Osteoblast (primary cell): ENCODE data around the gene LHFPL4. TPM values are rescaled to one million over a fixed set of nuclear protein-coding genes. Genes with fewer than 3 reads are reported as not detected.

Experiments used
- DNase-seq: peaks from one replicate; pipeline ENCODE4 v3.0.0; 2011; ENCODE audit warnings: low spot score, mixed read lengths; ENCODE audit not compliant: insufficient read length; ENCODE audit errors: missing footprints
- H2AFZ ChIP-seq: 2 replicates; pipeline ENCODE4 v1.6.0; 2011; ENCODE audit warnings: mild to moderate bottlenecking, low read length
- H3K27ac ChIP-seq: 2 replicates; pipeline ENCODE4 v1.5.1; 2011; ENCODE audit warnings: mild to moderate bottlenecking, low read depth, low read length, moderate library complexity
- H3K27me3 ChIP-seq: 2 replicates; pipeline ENCODE4 v1.6.0; 2012; ENCODE audit warnings: mild to moderate bottlenecking, control low read depth, inconsistent platforms, low read length, moderate library complexity; ENCODE audit not compliant: insufficient read depth
- H3K36me3 ChIP-seq: 2 replicates; pipeline ENCODE4 v1.5.1; 2011; ENCODE audit warnings: mild to moderate bottlenecking, low read length, control low read depth, moderate library complexity; ENCODE audit not compliant: insufficient read depth
- H3K4me1 ChIP-seq: 2 replicates; pipeline ENCODE4 v1.5.1; 2011; ENCODE audit warnings: mild to moderate bottlenecking, low read length, control low read depth, moderate library complexity; ENCODE audit not compliant: insufficient read depth
- H3K4me2 ChIP-seq: 2 replicates; pipeline ENCODE4 v1.6.0; 2011; ENCODE audit warnings: mild to moderate bottlenecking, low read length; ENCODE audit not compliant: insufficient read depth
- H3K4me3 ChIP-seq: fragments of 200-600 bp; sonication (generic); 3 replicates; pipeline ENCODE4 v1.5.1; 2012; ENCODE audit warnings: mild to moderate bottlenecking, low read length, inconsistent platforms; ENCODE audit not compliant: insufficient read depth
- H3K79me2 ChIP-seq: 2 replicates; pipeline ENCODE4 v1.6.0; 2012; ENCODE audit warnings: mild to moderate bottlenecking, low read length, control low read depth, inconsistent platforms; ENCODE audit not compliant: insufficient read depth
- H3K9me3 ChIP-seq: 2 replicates; pipeline ENCODE4 v1.5.1; 2011; ENCODE audit warnings: low read depth, low read length, control low read depth
- H4K20me1 ChIP-seq: 2 replicates; pipeline ENCODE4 v1.6.0; 2012; ENCODE audit warnings: mild to moderate bottlenecking, low read length, control low read depth; ENCODE audit not compliant: insufficient read depth
- CTCF ChIP-seq: IDR thresholded peaks from 2 replicates; pipeline ENCODE4 v1.5.1; 2011; ENCODE audit warnings: mild to moderate bottlenecking, low read depth, low read length, moderate library complexity; ENCODE audit errors: extremely low read depth
- total RNA-seq: library from RNA; depleted of rRNA; stranded (reverse); fragments of >200 nt; gene quantifications from 2 replicates; pipeline ENCODE4 v1.2.3, GENCODE V29; 2012

LHFPL4 gene
- total RNA-seq, 1 donor: not detected

DNA sequence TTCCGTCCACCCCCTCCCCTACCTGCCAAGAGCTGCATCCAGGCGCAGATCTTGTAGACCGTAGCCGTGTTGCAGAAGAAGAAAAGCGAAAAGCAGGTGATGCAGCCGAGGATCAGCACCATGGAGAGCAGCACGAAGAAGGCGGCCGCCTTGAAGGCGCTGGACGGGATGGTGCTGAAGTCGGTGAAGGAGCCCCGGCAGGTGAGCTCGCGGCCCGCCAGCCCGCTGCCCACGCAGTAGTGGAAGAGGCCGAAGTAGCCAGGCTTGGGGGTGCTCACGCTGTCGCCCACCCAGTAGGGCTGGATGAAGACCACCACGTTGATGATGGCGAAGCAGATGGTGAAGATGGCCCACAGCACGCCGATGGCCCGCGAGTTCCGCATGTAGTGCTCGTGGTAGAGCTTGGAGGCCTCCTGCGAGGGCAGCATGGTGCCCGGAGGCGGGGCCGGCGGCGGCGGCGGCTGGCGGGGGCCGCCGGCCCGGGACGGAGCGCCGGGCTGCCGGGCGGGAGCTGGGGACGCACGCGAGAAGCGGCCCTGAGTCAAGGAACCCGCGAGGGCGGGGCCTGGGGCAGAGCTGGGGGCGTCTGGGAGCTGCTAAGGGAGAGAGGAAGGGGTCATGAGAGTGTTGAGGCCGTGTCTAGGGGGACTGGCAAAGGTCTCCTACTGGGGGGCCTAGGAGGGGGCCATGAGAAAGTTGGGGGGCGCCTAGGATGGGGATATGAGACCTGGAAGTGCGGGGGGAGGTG, 1.2 kb downstream of the LHFPL4 start:
- Histone ChIP-seq H4K20me1 (no peaks in the 10 kb centered on the region), H2AFZ (no peak overlapping the region), H3K79me2 (no peaks in the 10 kb centered on the region), H3K4me1 (no peaks in the 10 kb centered on the region), H3K9me3 (no peaks in the 10 kb centered on the region), H3K36me3 (no peaks in the 10 kb centered on the region), H3K27me3 (peaks cover 9% of the 10 kb centered on the region), H3K4me2 (no peak overlapping the region), H3K27ac (no peak overlapping the region), H3K4me3 (no peak overlapping the region)
- DNase-seq: peak; percentile 97
- TF ChIP-seq CTCF: no peak

DNA sequence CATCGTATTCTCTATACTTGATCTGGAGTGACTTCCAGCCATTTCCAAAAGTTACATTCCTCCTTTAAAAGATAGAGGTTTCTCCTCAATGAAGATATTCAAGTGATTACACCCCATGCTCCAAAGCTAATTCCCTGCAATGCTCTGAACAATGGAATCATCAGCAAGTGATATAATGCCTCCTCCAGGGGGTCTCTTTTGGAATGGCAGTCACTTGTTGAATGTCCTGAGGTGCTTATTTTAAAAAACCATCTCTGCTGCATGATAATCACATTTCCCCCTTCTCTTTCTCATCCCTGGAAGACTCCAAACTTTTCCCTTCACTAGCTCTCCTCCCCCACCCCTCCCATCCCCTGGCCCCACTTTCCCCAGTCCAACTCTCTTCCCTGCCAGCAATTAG, 2.6 kb downstream of the LHFPL4 start:
- Histone ChIP-seq H2AFZ (no peak overlapping the region), H3K27ac (no peak overlapping the region), H3K9me3 (no peaks in the 10 kb centered on the region), H3K4me1 (no peaks in the 10 kb centered on the region), H4K20me1 (no peaks in the 10 kb centered on the region), H3K4me2 (no peak overlapping the region), H3K27me3 (peaks cover 9% of the 10 kb centered on the region), H3K4me3 (no peak overlapping the region), H3K36me3 (no peaks in the 10 kb centered on the region), H3K79me2 (no peaks in the 10 kb centered on the region)
- peak; percentile 74 for DNase-seq
- no peak for TF ChIP-seq CTCF

GRCh38 chr3:9549600-9549999, 4.0 kb downstream of the LHFPL4 start:
- Histone ChIP-seq H3K27me3 (peaks cover 8% of the 10 kb centered on the region), H3K79me2 (no peaks in the 10 kb centered on the region), H2AFZ (no peak overlapping the region), H3K4me2 (no peak overlapping the region), H4K20me1 (no peaks in the 10 kb centered on the region), H3K27ac (no peak overlapping the region), H3K4me1 (no peaks in the 10 kb centered on the region), H3K4me3 (no peak overlapping the region), H3K9me3 (no peaks in the 10 kb centered on the region), H3K36me3 (no peaks in the 10 kb centered on the region)
- DNase-seq: no peak
- no peak for TF ChIP-seq CTCF

- H3K27ac ChIP-seq: no peak overlapping the region
- H3K27me3 ChIP-seq: peaks cover 2% of the 10 kb centered on the region
- H3K36me3 ChIP-seq: no peaks in the 10 kb centered on the region
- no peak for DNase-seq
- H3K9me3 ChIP-seq: no peaks in the 10 kb centered on the region
- H2AFZ ChIP-seq: no peak overlapping the region
- H3K4me2 ChIP-seq: no peak overlapping the region
- H4K20me1 ChIP-seq: no peaks in the 10 kb centered on the region
- H3K4me1 ChIP-seq: no peaks in the 10 kb centered on the region
- no peak for TF ChIP-seq CTCF
- no peaks in the 10 kb centered on the region for H3K79me2 ChIP-seq
- no peak overlapping the region for H3K4me3 ChIP-seq
These were observed 4.6 kb downstream of the LHFPL4 start for GRCh38 chr3:9548991-9549390.
